HG03521 (cell line): ENCODE measurements around the gene CDC14C.
"Not testable (repeated sequence)": the region's sequence is repeated elsewhere in the genome, so short reads cannot be mapped to it uniquely, and the experiment has no call there.

Experiments used
- ATAC-seq: cut with Tn5 transposase; IDR thresholded peaks from one replicate; pipeline ENCODE4 v1.9.1; 2021; ENCODE audit warnings: mild to moderate bottlenecking, moderate library complexity; ENCODE audit not compliant: unreplicated experiment

Gene CDC14C

DNA sequence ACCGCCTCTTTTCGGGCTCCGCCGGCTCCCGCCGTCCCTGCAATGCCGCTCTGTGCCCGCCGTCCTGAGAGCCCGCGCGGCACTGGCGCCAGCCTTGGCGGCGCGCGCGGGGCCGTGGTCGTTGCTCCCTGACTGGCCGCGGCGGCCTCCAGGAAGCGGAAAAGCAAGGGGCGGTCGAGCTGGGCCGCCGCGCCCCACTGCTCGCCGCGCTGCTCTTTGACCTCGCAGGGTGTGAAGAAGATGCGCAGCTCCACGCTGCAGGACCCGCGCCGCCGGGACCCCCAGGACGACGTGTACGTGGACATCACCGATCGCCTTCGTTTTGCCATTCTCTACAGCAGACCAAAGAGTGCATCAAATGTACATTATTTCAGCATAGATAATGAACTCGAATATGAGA is at the start of gene CDC14C:
TSS of gene CDC14C (plus strand) at position 115 of the 400 bp plus-strand sequence. CDS start at position 241, 126 bp downstream.
- ATAC-seq: no peak

GRCh38 chr7:48875045-48875916 is 49.1 kb upstream of the CDC14C start:
- no peak for ATAC-seq

DNA sequence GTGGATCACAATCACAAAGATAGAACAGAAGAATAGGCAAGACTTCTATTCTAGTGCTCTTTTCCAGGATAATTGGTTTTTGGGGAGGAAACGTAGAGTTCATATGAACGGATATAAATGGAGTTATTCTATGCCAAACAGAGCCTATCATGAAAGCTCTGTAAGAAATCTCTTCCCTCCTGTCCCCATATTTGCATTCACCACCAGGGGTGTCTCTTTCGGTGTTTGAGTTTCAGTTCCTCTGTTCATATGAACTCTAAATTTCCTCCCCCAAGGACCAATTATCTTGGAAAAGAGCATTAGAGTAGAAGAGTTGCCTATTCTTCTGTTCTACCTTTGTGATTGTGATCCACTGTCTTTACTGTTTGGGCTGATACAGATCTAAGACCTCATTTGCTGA is 48.3 kb upstream of the CDC14C start:
- ATAC-seq: no peak

GRCh38 chr7:48880851-48881250 is 43.5 kb upstream of the CDC14C start:
- ATAC-seq: no peak

DNA sequence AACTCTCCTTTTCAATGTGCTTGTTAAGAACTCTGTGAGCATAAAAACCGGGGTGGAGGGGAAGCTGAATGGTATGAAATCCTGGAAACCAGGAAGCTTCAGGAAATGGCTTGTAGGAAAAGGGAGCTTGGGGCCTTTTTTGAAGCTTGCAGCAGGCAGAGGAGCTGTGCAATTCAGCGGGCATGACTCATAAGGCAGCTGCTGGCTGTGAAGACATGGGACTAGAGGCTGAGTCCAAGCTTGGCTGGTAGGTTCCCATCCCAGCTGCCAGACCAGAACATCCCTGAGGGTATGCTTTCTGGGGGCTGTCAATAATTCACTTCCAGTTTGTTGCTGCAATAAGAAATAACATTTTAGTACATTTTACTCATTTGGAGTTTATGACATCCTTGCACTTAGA is 36.8 kb upstream of the CDC14C start:
- ATAC-seq: no peak

DNA sequence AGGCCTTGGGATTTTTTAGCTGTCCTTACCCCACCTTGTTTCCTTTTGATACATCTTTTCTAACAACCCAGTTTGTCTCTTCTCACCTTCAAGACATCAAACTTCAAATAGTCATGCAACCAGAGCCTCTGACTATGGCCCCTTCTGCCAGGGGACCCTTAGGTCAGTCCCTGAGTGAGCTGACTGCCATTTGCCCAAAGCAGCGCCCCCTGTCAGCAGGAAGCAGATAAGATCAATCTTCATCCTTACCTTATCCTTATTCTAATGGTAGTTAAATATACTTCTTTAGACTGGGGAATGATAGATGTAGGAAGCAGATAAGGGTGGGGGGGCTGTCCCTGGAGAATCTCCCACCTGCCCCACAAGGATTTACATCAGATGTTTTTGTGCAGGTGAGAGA is 29.8 kb upstream of the CDC14C start:
- no peak for ATAC-seq

GRCh38 chr7:48899932-48900331 is 24.4 kb upstream of the CDC14C start:
- no peak for ATAC-seq

DNA sequence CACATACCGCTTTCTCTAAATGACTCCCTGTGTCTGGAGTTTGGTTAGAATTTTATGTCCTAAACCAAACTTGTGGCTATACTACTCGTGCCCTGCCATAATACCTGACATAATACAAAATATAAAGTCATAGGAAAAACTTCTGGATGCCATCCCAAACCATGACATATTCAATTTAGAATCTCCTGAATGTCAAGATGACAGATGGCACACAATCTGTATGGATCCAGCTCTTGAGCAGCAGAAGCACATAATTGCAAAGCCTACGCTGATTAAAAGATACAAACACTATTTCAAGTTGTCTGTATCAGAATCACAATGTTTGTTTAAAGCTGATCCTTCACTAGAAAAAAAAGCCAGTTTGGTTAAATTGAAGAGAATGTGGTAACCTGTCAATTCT is 22.4 kb upstream of the CDC14C start:
- ATAC-seq: no peak

DNA sequence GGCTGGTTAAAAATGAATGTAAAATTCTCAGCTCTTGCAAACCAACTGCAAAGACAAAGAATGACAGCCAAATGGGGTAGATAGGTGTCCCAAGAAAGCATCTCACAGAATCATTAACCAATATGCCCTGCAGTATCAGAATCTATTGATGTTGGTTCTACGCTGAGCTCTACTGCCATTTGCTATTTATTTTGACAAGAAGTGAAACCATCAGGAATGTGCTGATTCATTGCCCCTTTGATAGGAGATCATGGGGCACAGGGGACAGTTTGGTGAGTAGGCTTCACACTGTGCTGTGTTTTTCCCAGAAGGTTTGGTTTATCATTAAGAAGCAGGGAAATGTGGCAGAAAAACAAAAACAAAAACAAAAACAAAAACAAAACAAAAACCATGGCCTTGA is 19.4 kb upstream of the CDC14C start:
- no peak for ATAC-seq

DNA sequence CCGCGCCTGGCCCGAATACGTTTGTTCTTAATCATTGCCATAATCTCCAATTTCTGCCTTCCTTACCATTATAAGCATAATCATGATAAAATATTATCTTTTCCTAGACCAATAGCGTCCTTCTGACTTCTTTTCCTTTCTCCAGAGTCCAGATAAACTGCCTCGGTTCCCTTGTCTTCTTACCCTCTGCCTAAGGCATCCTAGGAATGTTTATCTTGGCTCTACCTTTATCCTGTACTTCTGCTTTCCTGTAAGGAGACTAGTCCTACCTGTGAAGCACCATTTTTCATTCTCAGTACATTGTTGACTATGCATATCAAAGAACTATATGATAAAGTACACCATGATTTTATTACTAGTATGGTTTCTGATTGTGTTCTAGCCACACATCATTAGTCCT is 18.7 kb upstream of the CDC14C start:
- ATAC-seq: not testable (repeated sequence)

GRCh38 chr7:48909887-48910286 is 14.5 kb upstream of the CDC14C start:
- not testable (repeated sequence) for ATAC-seq

GRCh38 chr7:48931481-48931880 is 7.1 kb downstream of the CDC14C start:
- no peak for ATAC-seq

DNA sequence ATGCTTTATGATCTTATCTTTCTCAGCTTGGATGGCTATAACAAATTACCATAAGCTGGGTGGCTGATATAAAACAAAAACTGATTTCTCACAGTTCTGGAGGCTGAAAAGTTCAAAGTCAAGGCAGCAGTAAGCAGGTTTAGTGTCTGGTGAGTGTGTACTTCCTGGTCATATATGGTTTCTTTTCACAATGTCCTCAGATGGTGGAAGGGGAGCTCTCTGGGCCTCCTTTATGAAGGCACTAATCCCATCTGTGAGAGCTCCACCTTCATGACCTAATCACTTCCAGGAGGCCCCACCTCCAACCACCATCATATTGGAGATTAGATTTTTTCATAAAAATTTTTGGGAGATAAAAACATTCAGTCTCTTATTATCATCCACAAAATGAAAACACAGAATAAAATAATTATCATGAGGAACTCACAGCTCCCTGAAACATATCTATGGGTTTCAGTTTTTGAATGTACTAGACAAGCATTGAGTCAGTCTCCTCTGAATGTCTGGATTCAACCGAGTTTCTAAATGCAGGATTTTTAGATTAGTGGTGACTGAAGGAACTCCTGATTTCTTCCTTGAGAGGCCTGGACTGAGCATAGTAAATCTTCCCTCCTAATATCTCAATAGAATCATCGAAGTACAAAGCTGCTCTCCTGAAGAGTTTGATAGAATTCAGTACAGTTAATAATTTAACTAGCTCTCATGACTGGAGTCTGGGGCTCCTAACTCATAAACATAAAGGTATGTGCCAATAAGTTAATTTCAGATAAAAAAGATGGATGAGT is 8.0 kb downstream of the CDC14C start:
- no peak for ATAC-seq

DNA sequence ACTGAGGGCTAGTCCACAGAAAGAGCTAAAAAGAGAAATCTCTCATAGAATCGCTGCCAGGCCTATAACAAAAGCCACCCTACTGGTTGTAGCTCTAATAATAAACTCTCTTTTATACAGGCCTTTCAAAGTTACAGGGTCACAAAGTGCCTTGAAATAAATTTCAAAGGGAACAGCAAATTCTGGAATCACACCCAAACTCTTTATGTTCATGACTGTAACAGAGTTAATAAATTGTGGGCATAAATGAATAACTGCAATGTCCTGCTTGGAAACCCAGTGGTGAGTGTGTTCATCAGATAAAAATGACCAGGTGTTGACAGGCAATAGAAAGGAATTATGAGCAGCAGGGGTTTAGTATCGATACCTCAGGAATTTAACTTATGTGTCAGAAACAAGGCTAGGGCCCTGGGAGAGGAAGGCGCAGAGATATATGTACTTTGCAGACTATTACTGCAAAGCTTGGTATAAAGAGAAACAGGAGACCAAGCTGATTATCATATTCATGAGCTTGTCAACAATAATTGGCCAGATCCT is 9.3 kb downstream of the CDC14C start:
- ATAC-seq: no peak

GRCh38 chr7:48938539-48939295 is 14.4 kb downstream of the CDC14C start:
- ATAC-seq: no peak

GRCh38 chr7:48943279-48943990 is 19.1 kb downstream of the CDC14C start:
- no peak for ATAC-seq

- no peak for ATAC-seq
Observed at GRCh38 chr7:48955916-48956315, 31.6 kb downstream of the CDC14C start.

DNA sequence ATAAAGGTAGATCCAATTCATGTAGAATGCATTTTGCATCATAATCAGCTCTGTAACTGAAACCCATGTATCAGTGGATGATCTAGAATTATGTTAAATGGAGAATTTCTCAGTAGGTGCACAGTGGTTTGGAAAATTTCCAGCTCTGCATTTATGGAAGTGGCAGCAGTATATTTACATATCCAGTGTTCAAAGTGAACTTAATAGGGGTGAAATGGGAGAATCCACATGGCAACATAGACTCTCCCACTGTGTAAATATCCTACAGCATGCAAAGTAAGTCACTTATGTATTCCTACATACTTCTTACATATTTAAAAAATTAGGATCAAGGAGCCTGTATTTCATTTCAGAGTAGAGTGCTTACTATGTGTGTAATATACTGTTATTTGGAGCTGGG is 35.3 kb downstream of the CDC14C start:
- no peak for ATAC-seq

GRCh38 chr7:48962821-48963505 is 38.6 kb downstream of the CDC14C start:
- ATAC-seq: no peak

- no peak for ATAC-seq
Observed at GRCh38 chr7:48964074-48964473, 39.7 kb downstream of the CDC14C start.
